Spleen (tissue), 11 donors: ENCODE data around the gene RAB28. TPM values are rescaled to one million over a fixed set of nuclear protein-coding genes. Genes with fewer than 3 reads are reported as not detected.

Source experiments
- DNase-seq: peaks from one replicate; pipeline ENCODE4 v3.0.0-alpha.2; 2020
- H3K27ac ChIP-seq, 8 donors: fragments of 200-600 bp; sonication (generic) in 7 of 8; 1 replicate in 4 of 8; 2 replicates in 4 of 8; pipeline versions ENCODE4 v1.5.0 to v1.8.0; 2016 to 2021; ENCODE audit warnings: inconsistent platforms in 4 of 8, mild to moderate bottlenecking in 4 of 8, moderate library complexity in 1 of 8
- H3K27me3 ChIP-seq, 7 donors: fragments of 200-600 bp; sonication (generic) in 6 of 7; replicated peaks in 1 of 7; 1 replicate in 4 of 7; 2 replicates in 3 of 7; pipeline versions ENCODE4 v1.5.0 to v1.8.0; 2016 to 2021; ENCODE audit warnings: inconsistent platforms in 3 of 7, mild to moderate bottlenecking in 1 of 7
- H3K36me3 ChIP-seq, 6 donors: fragments of 200-600 bp; sonication (generic) in 5 of 6; 1 replicate in 4 of 6; 2 replicates in 2 of 6; pipeline versions ENCODE4 v1.5.0 to v1.8.0; 2016 to 2021; ENCODE audit warnings: inconsistent platforms in 2 of 6
- H3K4me1 ChIP-seq, 6 donors: fragments of 200-600 bp; sonication (generic) in 5 of 6; 1 replicate in 3 of 6; 2 replicates in 3 of 6; pipeline versions ENCODE4 v1.5.0 to v1.8.0; 2016 to 2021; ENCODE audit warnings: inconsistent platforms in 3 of 6
- H3K4me3 ChIP-seq, 8 donors: fragments of 200-600 bp; sonication (generic) in 7 of 8; 1 replicate in 4 of 8; 2 replicates in 4 of 8; pipeline versions ENCODE4 v1.5.0 to v1.8.0; 2016 to 2021; ENCODE audit warnings: inconsistent platforms in 4 of 8, mild to moderate bottlenecking in 4 of 8, moderate library complexity in 2 of 8
- H3K9me3 ChIP-seq, 8 donors: fragments of 200-600 bp; sonication (generic) in 7 of 8; 1 replicate in 4 of 8; 2 replicates in 4 of 8; pipeline versions ENCODE4 v1.5.0 to v1.8.0; 2016 to 2021; ENCODE audit warnings: inconsistent platforms in 4 of 8
- CTCF ChIP-seq, 11 experiments: fragments of 200-600 bp in 7 of 11; fragments of 450-650 bp in 4 of 11; sonication (generic) in 4 of 11; IDR thresholded peaks in 8 of 11; conservative IDR thresholded peaks in 3 of 11; 1 replicate in 7 of 11; 2 replicates in 4 of 11; pipeline versions ENCODE4 v1.4.0 to v1.8.0; 2016 to 2021; ENCODE audit warnings: antibody characterized with exemption in 11 of 11, inconsistent platforms in 4 of 11, mild to moderate bottlenecking in 1 of 11
- POLR2A ChIP-seq, 3 donors: fragments of 450-650 bp; IDR thresholded peaks; one replicate each; pipeline ENCODE4 v1.5.1; 2017; ENCODE audit warnings: antibody characterized with exemption in 3 of 3, mild to moderate bottlenecking in 1 of 3
- POLR2AphosphoS5 ChIP-seq, 3 donors: sonication (generic); formaldehyde crosslinking; IDR thresholded peaks; one replicate each; pipeline ENCODE4 v1.5.1; 2017; ENCODE audit warnings: antibody characterized with exemption in 3 of 3
- WGBS, 5 donors: extraction: QIAGEN DNeasy Blood & Tissue Kit in 3 of 5; methylation state at CpG; one replicate each; pipeline versions ENCODE4 v1.1.5 to v1.1.7; 2013 to 2018; 5-methylcytosine and 5-hydroxymethylcytosine counted together
- intact Hi-C: fragments of 100-400 bp; cut with DNase I; formaldehyde crosslinking; loops from one replicate; pipeline ENCODE4 v1.15.0; 2023; ENCODE audit warnings: low total_unique reads
- polyA plus RNA-seq, 3 donors: library from polyadenylated mRNA; stranded (reverse); fragments of 200-250 nt; gene quantifications; one replicate each; pipeline ENCODE4 v1.2.1, GENCODE V29; 2013
- total RNA-seq, 7 donors: library from RNA; depleted of rRNA in 3 of 7; stranded (reverse); fragments of >200 nt in 3 of 7; fragmentation: NEBNext Ultra II Directional in 4 of 7; extraction: Animal tissue kit (Norgen Biotek cat#: 25700) in 4 of 7; gene quantifications; one replicate each; pipeline versions ENCODE4 v1.1.0 to v1.2.1, GENCODE V29; 2016 to 2021
- donor health status: healthy with polysubstance abuse.
- donor health status: DM: no; HTN: no; CAD: no; lungs with moderate emphysema.
- donor health status: DM: no; HTN: no; CAD: no.
- donor health status: Bipolar disorder and iron deficiency.
- donor health status: healthy.
- donor health status: DM: no; HTN: no; CAD: no.
- donor health status: DM: yes; HTN: yes; CAD: no.

The RAB28 gene
- total and polyA plus RNA-seq, 10 donors, result 9.9 to 23.4 (median 18.3) TPM

GRCh38 chr4:13328591-13328990, 155.5 kb downstream of the RAB28 start:
- TF ChIP-seq POLR2AphosphoS5 (IDR thresholded peaks at IDR 0.05), result no peak
- no peak for TF ChIP-seq POLR2A (IDR thresholded peaks at IDR 0.05)
- TF ChIP-seq CTCF (IDR thresholded peaks at IDR 0.05 in 8 of 11, conservative IDR thresholded peaks at IDR 0.05 in 3 of 11), result no peak
- intact Hi-C loops, result no loop called here
- WGBS, 5 donors, result 92 to 96% (median 95%) methylated on average over 2 of the region's 2 CpGs
- H3K4me1 ChIP-seq, result no peaks in the 10 kb centered on the region
- no peaks in the 10 kb centered on the region for H3K27me3 ChIP-seq
- H3K36me3 ChIP-seq, result no peaks in the 10 kb centered on the region
- H3K9me3 ChIP-seq, result no peaks in the 10 kb centered on the region
- H3K27ac ChIP-seq, result no peak overlapping the region
- no peak overlapping the region for H3K4me3 ChIP-seq
- DNase-seq, result no peak

GRCh38 chr4:13327991-13328390, 156.1 kb downstream of the RAB28 start:
- TF ChIP-seq POLR2AphosphoS5 (IDR thresholded peaks at IDR 0.05), result no peak
- TF ChIP-seq POLR2A (IDR thresholded peaks at IDR 0.05), result no peak
- TF ChIP-seq CTCF (IDR thresholded peaks at IDR 0.05 in 8 of 11, conservative IDR thresholded peaks at IDR 0.05 in 3 of 11), result no peak
- Histone ChIP-seq H3K27ac (no peak overlapping the region), H3K4me1 (no peaks in the 10 kb centered on the region), H3K36me3 (peaks cover 0 to 2% (median 0%) of the 10 kb centered on the region in 6 donors), H3K9me3 (peaks cover 0 to under 1% (median 0%) of the 10 kb centered on the region in 8 donors), H3K4me3 (no peak overlapping the region), H3K27me3 (no peaks in the 10 kb centered on the region)
- DNase-seq, result no peak
- intact Hi-C loops, result no loop called here
- 91 to 99% (median 95%) methylated on average over 3 of the region's 3 CpGs for WGBS, 5 donors

GRCh38 chr4:13325744-13326143, 158.4 kb downstream of the RAB28 start:
- no peaks in the 10 kb centered on the region for H3K4me1 ChIP-seq
- no peak overlapping the region for H3K4me3 ChIP-seq
- intact Hi-C loops, result no loop called here
- no peaks in the 10 kb centered on the region for H3K27me3 ChIP-seq
- 59 to 78% (median 71%) methylated on average over 3 of the region's 3 CpGs for WGBS, 5 donors
- no peak for TF ChIP-seq CTCF (IDR thresholded peaks at IDR 0.05 in 8 of 11, conservative IDR thresholded peaks at IDR 0.05 in 3 of 11)
- no peak for TF ChIP-seq POLR2AphosphoS5 (IDR thresholded peaks at IDR 0.05)
- no peak for TF ChIP-seq POLR2A (IDR thresholded peaks at IDR 0.05)
- H3K36me3 ChIP-seq, result peaks cover 0 to 13% (median 0%) of the 10 kb centered on the region in 6 donors
- H3K27ac ChIP-seq, result no peak overlapping the region
- peaks cover 0 to 18% (median 13%) of the 10 kb centered on the region in 8 donors for H3K9me3 ChIP-seq
- no peak for DNase-seq

- H3K4me3 ChIP-seq, result no peak overlapping the region
- H3K4me1 ChIP-seq, result no peaks in the 10 kb centered on the region
- peaks cover 0 to 26% (median 13%) of the 10 kb centered on the region in 8 donors for H3K9me3 ChIP-seq
- TF ChIP-seq CTCF (IDR thresholded peaks at IDR 0.05 in 8 of 11, conservative IDR thresholded peaks at IDR 0.05 in 3 of 11) (no peak), POLR2A (IDR thresholded peaks at IDR 0.05) (no peak), POLR2AphosphoS5 (IDR thresholded peaks at IDR 0.05) (no peak)
- WGBS, 5 donors, result 86 to 91% (median 88%) methylated on average over 3 of the region's 3 CpGs
- intact Hi-C loops, result no loop called here
- H3K27me3 ChIP-seq, result no peaks in the 10 kb centered on the region
- no peak overlapping the region for H3K27ac ChIP-seq
- peaks cover 0 to 13% (median 0%) of the 10 kb centered on the region in 6 donors for H3K36me3 ChIP-seq
- DNase-seq, result no peak
Observed at GRCh38 chr4:13323921-13324320, 160.2 kb downstream of the RAB28 start.
